CD4-positive, alpha-beta T cell treated with Interleukin-6 at 100 ng/mL for 8 hours (primary cell): Measurements from ENCODE around the gene VCAM1.

Source experiments
- DNase-seq: peaks from one replicate; pipeline ENCODE4 v3.0.0-alpha.2; 2020; ENCODE audit warnings: mixed read lengths, low spot score

Gene VCAM1

GRCh38 chr1:100722221-100722620, 2.7 kb downstream of the VCAM1 start:
- DNase-seq, result no peak

DNA sequence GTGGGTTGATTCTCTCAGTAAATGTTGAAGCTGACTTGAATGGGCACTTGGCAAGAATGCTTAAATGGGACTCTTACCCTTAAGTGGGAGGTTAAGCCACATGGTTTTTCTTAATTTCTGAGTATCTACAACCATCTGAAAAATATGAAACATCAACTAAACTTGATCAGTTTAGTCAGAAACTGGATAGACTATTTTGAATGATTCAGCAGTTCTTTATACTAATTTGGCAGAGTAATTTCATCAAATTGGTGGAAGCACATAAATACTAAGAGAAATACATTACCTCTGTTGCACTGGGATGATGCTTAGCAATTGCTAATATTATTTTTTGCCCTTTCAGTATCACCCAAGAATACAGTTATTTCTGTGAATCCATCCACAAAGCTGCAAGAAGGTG, 4.7 kb downstream of the VCAM1 start:
- no peak for DNase-seq

DNA sequence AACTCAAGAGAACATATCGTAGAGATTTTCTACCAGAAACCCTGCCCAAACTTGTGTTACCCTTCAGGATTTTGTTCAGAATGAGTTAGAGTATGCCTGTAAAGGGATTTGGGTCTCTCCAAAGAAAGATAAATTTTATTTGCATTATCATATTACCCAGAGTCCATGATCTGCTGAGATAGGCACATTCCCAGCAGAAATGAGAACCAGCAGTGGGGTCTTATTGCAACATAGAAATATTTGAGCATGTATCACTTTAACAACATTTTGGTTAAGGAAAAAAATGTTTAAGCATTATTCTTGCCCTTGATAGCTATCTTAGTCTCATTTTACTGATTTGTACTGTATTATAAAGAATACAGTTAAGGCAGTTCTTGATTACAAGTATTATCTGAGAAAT, 10.6 kb downstream of the VCAM1 start:
- no peak for DNase-seq

DNA sequence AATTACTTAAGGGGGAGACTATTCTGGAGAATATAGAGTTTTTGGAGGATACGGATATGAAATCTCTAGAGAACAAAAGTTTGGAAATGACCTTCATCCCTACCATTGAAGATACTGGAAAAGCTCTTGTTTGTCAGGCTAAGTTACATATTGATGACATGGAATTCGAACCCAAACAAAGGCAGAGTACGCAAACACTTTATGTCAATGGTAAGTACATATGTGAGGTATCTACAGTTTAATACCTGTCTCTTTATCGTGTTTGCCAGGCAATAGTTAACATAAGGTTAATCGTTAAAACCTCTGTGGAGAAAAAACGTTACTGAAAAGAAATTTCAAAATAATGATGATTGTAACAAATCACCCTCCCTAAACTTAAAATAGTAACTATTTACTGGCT, 11.8 kb downstream of the VCAM1 start:
- DNase-seq, result no peak

DNA sequence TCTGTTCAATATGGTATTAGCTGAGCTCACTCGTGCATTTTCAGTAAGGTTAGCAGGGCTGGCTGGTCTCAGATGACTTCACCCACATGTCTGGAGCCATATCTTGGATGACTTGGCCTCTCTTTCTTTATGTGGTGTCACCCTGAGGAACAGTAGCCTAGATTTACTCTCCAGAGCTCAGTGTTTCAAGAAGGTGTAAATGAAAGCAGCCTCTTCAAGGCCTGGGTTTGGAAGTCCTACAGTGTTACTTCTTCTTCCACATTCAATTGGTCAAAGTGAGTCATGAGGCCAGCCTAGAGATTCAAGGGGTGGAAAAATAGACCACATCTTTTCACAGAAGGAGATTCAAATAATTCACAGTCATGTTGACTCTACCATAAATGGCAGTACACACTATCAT, 12.2 kb downstream of the VCAM1 start:
- DNase-seq, result no peak

GRCh38 chr1:100734676-100735075, 15.1 kb downstream of the VCAM1 start:
- DNase-seq, result no peak

DNA sequence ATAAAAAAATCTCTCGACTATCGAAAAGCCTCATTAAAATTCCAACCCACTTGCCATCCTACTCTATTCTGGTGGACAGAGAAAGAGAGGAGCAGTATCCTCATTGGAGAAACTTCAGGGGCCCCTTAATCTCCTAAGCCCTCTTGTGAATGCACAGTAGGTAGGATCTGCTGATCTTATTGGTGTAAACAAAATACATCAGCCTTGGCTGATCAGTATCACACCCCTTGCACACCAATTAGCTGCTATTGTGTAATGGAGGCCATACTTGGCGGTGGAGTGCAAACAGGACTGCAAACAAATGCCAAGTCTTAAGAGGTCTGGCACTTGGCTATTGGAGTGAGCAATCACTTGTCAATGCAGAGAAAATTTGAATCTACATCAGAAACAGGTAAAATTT, 15.7 kb downstream of the VCAM1 start:
- no peak for DNase-seq

GRCh38 chr1:100736324-100736723, 16.8 kb downstream of the VCAM1 start:
- no peak for DNase-seq

DNA sequence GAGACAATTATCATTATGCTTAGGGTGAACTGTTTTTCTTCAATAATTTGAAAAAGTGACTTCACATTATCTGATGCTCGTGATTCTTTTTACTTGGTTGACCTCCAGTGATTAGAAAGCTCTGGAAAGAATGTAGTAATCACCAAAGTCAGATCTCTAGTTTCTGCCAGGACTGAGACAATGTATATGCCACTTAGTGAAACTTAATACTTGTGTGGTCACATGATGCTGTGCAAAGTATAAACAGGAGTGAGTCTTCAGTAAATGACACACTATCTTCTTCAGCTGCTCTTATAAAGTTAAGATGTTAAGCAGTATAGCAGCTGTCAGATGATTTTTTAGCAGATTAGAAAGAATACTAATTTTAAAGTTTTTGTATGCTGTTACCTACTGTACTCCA, 17.2 kb downstream of the VCAM1 start:
- DNase-seq, result no peak

DNA sequence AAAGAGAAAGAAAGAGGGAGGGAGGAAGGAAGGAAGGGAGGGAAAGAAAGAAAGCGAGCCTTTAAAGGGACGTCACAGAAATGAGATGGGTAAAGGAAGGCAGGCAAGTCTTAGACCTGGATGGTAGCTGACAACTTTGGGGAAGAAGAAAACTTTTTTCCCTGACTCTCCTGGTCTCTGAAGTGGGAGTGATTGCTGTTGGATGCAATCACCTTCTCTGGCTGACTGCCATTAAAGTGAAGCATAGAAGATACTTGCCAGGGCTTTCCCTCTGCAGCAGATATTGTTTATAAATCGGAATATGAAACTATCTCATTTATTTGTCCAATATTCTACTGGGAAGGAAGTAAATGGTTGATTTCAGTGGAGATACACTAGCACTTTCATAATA, 27.0 kb downstream of the VCAM1 start:
- no peak for DNase-seq

DNA sequence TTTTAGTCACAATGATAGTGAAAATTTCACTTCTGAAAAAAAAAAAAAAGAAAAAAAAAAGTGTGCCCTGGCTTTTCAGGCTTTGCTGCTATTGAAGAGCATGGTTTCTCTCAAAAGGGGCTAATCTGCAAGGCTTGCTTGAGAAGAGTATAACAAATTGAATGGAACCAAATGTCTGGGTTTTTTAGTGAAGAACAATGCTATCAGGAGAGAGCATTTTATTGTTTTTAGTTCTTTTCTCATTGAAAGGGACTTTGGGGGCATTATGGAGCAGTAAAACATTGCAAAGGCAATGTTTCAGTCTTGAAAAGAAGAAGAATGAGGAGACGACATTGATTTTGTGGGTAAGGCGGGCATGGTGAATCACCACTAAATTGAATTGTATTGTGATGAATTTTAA, 28.2 kb downstream of the VCAM1 start:
- no peak for DNase-seq

DNA sequence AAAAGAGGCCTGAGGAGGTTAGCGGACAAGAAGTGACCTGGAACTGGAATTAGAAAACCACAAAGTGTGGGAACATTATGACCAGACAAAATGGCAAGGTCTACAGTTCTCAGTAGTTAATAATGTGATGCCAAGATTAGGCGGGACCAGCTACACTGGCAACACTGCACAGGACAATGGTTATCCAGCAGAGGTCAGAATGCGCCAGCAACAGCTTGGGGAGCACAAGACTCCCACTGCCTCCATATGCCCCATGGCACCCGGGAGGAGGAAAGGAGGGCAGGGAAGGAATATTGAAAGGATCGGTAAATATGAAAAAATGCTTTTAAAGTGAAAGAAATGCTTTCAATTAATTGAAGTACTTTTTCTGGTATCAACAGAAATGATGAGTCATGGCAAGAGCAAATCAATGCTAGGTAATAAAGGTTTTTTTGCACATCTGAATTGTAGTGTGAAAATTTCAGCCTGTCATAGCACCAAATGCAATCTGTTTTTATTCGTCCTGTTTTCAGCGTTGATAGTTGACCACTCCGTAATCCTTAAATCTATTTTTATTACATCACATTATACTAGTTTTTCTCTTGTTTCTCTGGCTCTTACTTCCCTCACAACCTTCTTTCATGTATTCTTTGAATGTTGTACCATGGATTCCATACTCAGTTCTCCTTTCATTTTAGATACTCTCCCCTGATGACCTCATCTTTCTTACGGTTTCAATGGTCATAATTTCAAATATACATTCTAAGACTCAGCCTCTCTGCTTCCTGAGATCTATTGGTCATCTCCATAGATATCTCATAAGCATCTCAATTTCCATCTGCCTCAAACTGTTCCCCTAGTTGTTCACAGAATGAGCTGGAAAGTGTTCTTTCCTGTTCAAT, 30.7 kb downstream of the VCAM1 start:
- no peak for DNase-seq

- DNase-seq, result no peak
These were observed 33.2 kb downstream of the VCAM1 start for GRCh38 chr1:100752791-100753190.

DNA sequence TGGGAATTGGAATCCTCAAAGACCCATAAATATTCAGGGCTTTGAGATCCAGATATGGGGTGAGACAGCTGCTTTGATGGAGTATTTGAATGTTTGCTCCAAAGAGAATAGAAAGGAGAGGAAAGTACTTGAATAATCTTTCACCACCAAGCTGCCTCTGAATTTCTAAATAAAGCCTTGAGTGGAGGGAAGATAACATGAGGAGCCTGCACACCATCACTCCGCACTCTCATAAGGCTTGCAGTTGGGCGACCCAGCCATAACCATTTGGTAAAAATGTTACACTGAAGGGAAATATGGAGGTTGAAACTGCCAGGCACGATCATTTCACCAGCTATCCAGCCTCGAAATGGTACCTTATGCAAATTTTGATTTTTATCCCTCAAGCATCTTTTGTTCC, 38.4 kb downstream of the VCAM1 start:
- no peak for DNase-seq

- no peak for DNase-seq
These were observed 39.6 kb downstream of the VCAM1 start for GRCh38 chr1:100759188-100759587.

GRCh38 chr1:100760511-100760910, 41.0 kb downstream of the VCAM1 start:
- DNase-seq, result no peak

- DNase-seq, result no peak
These were observed 42.9 kb downstream of the VCAM1 start for GRCh38 chr1:100762461-100762860.

DNA sequence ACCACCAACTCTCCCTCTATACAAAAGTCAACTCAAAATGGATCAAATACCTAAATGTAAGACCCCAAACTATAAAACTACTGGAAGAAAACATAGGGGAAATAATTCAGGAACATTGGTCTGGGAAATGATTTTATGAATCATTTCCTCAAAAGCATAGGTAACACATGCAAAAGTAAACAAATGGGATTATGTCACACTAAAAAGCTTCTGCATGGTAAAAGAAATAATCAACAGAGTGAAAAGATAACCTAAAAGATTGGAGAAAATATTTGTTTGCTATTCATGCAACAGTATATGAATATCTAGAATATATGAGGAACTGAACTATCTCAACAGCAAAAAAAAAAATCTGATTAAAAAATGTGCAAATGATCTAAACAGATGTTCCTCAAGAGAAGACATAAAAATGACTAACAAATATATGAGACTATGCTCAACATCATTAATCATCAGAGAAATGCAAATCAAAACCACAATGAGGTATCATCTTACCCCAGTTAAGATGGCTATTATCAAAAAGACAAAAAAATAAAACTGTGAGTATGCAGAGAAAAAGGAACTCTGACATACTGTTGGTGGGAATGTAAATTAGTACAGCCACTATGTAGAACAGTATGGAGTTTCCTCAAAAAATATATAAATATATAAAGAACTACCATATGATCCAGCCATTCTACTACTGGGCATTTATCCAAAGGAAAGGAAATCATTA, 47.8 kb downstream of the VCAM1 start:
- no peak for DNase-seq

GRCh38 chr1:100769323-100769722, 49.8 kb downstream of the VCAM1 start:
- no peak for DNase-seq

GRCh38 chr1:100769906-100770646, 50.5 kb downstream of the VCAM1 start:
- no peak for DNase-seq

GRCh38 chr1:100773444-100773843, 53.9 kb downstream of the VCAM1 start:
- DNase-seq, result no peak

DNA sequence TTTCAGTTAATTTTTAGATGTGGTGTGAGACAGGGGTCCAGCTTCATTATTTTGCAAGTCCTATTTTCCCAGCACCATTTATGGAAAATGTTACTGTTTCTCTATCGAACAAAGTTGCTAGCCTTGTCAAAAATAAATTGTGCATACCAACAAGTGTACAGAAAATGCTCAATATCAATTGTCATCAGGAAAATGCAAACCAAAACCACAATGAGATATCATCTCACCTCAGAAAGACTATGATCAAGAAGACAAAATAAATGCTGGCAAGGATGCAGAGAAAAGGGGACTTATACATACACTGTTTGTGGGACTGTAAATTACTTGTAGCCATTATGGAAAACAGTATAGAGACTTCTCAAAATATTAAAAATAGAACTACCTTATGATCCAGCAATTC, 54.8 kb downstream of the VCAM1 start:
- no peak for DNase-seq

DNA sequence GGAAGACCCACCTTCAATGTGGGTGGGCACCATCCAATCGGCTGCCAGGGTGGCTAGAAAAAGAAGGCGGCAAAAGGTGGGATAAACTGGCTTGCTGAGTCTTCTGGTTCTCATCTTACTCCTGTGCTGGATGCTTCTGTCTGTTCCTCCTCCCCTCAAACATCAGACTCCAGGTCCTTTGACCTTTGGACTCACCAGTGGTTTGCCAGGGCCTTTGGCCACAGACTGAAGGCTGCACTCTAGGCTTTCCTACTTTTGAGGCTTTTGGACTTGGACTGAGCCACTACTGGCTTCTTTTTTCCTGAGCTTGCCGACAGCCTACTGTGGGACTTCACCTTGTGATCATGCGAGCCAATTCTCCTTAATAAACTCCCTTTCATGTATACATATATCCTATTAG, 55.9 kb downstream of the VCAM1 start:
- no peak for DNase-seq
